ENCODE data around the gene CFAP70.
A peak's percentile ranks its signal among the peaks of the same experiment; 100 is the strongest.

Gene CFAP70

GRCh38 chr10:73246646-73247508, 111.8 kb downstream of the CFAP70 start, which contains the start of gene DNAJC9:
TSS of gene DNAJC9 (minus strand) at chr10:73247255. CDS start at chr10:73247189, 66 bp downstream.
- peak within 1 kb of the TSS; percentile 75 for H3K4me3 ChIP-seq (ENCODE audit: insufficient read depth, low read depth, low read length, poor library complexity, severe bottlenecking)
- peaks cover 20% of the 10 kb centered on the region for H3K36me3 ChIP-seq (ENCODE audit: control insufficient read depth, insufficient read depth, low read length)
- peak; percentile 92 to 95 (median 92) for DNase-seq
- peaks cover 12% of the 10 kb centered on the region for H3K4me1 ChIP-seq (ENCODE audit: control insufficient read depth, insufficient read depth, low read length, poor library complexity, severe bottlenecking)
- no peaks in the 10 kb centered on the region for H3K9me3 ChIP-seq (ENCODE audit: control insufficient read depth, low read length)
- H3K27ac ChIP-seq (ENCODE audit: insufficient read depth, low read length, poor library complexity, severe bottlenecking) = peak within 1 kb of the TSS; percentile 81
- H3K27me3 ChIP-seq (replicated peaks; ENCODE audit: control insufficient read depth, insufficient read depth, low read length, poor library complexity, severe bottlenecking) = no peaks in the 10 kb centered on the region

GRCh38 chr10:73246322-73246645, 112.4 kb downstream of the CFAP70 start:
- peaks cover 21% of the 10 kb centered on the region for H3K36me3 ChIP-seq (ENCODE audit: control insufficient read depth, insufficient read depth, low read length)
- no peak for DNase-seq

GRCh38 chr10:73244866-73245477, 113.7 kb downstream of the CFAP70 start:
- Histone ChIP-seq H3K36me3 (ENCODE audit: control insufficient read depth, insufficient read depth, low read length) (peaks cover 27% of the 10 kb centered on the region), H3K4me1 (ENCODE audit: control insufficient read depth, insufficient read depth, low read length, poor library complexity, severe bottlenecking) (peaks cover 4% of the 10 kb centered on the region), H3K9me3 (ENCODE audit: control insufficient read depth, low read length) (no peaks in the 10 kb centered on the region), H3K27ac (ENCODE audit: insufficient read depth, low read length, poor library complexity, severe bottlenecking) (no peak overlapping the region), H3K27me3 (replicated peaks; ENCODE audit: control insufficient read depth, insufficient read depth, low read length, poor library complexity, severe bottlenecking) (no peaks in the 10 kb centered on the region), H3K4me3 (ENCODE audit: insufficient read depth, low read depth, low read length, poor library complexity, severe bottlenecking) (no peak overlapping the region)
- no peak for DNase-seq

More at GRCh38 chr10:73246322-73246645, 112.4 kb downstream of the CFAP70 start:
- peak overlapping the region; percentile 75 for H3K4me3 ChIP-seq (ENCODE audit: insufficient read depth, low read depth, low read length, poor library complexity, severe bottlenecking)
- H3K4me1 ChIP-seq (ENCODE audit: control insufficient read depth, insufficient read depth, low read length, poor library complexity, severe bottlenecking) = peaks cover 6% of the 10 kb centered on the region
- H3K27me3 ChIP-seq (replicated peaks; ENCODE audit: control insufficient read depth, insufficient read depth, low read length, poor library complexity, severe bottlenecking) = no peaks in the 10 kb centered on the region
- H3K9me3 ChIP-seq (ENCODE audit: control insufficient read depth, low read length) = no peaks in the 10 kb centered on the region
- H3K27ac ChIP-seq (ENCODE audit: insufficient read depth, low read length, poor library complexity, severe bottlenecking) = peak overlapping the region; percentile 81

- Histone ChIP-seq H3K4me3 (ENCODE audit: insufficient read depth, low read depth, low read length, poor library complexity, severe bottlenecking) (no peak overlapping the region), H3K4me1 (ENCODE audit: control insufficient read depth, insufficient read depth, low read length, poor library complexity, severe bottlenecking) (peaks cover 4% of the 10 kb centered on the region), H3K27me3 (replicated peaks; ENCODE audit: control insufficient read depth, insufficient read depth, low read length, poor library complexity, severe bottlenecking) (no peaks in the 10 kb centered on the region), H3K9me3 (ENCODE audit: control insufficient read depth, low read length) (no peaks in the 10 kb centered on the region), H3K27ac (ENCODE audit: insufficient read depth, low read length, poor library complexity, severe bottlenecking) (no peak overlapping the region), H3K36me3 (ENCODE audit: control insufficient read depth, insufficient read depth, low read length) (peaks cover 42% of the 10 kb centered on the region)
- no peak for DNase-seq
Measured at GRCh38 chr10:73239908-73240307, 118.8 kb downstream of the CFAP70 start.

GRCh38 chr10:73238990-73239566, 119.6 kb downstream of the CFAP70 start:
- no peaks in the 10 kb centered on the region for H3K9me3 ChIP-seq (ENCODE audit: control insufficient read depth, low read length)
- DNase-seq = no peak
- no peak overlapping the region for H3K27ac ChIP-seq (ENCODE audit: insufficient read depth, low read length, poor library complexity, severe bottlenecking)
- peaks cover 4% of the 10 kb centered on the region for H3K4me1 ChIP-seq (ENCODE audit: control insufficient read depth, insufficient read depth, low read length, poor library complexity, severe bottlenecking)
- H3K4me3 ChIP-seq (ENCODE audit: insufficient read depth, low read depth, low read length, poor library complexity, severe bottlenecking) = no peak overlapping the region
- no peaks in the 10 kb centered on the region for H3K27me3 ChIP-seq (replicated peaks; ENCODE audit: control insufficient read depth, insufficient read depth, low read length, poor library complexity, severe bottlenecking)
- peaks cover 42% of the 10 kb centered on the region for H3K36me3 ChIP-seq (ENCODE audit: control insufficient read depth, insufficient read depth, low read length)

GRCh38 chr10:73234695-73235094, 124.0 kb downstream of the CFAP70 start:
- no peak for DNase-seq
- Histone ChIP-seq H3K27ac (ENCODE audit: insufficient read depth, low read length, poor library complexity, severe bottlenecking) (no peak overlapping the region), H3K4me3 (ENCODE audit: insufficient read depth, low read depth, low read length, poor library complexity, severe bottlenecking) (no peak overlapping the region), H3K9me3 (ENCODE audit: control insufficient read depth, low read length) (no peaks in the 10 kb centered on the region), H3K36me3 (ENCODE audit: control insufficient read depth, insufficient read depth, low read length) (peaks cover 20% of the 10 kb centered on the region), H3K27me3 (replicated peaks; ENCODE audit: control insufficient read depth, insufficient read depth, low read length, poor library complexity, severe bottlenecking) (no peaks in the 10 kb centered on the region), H3K4me1 (ENCODE audit: control insufficient read depth, insufficient read depth, low read length, poor library complexity, severe bottlenecking) (peaks cover 4% of the 10 kb centered on the region)

- H3K4me3 ChIP-seq (ENCODE audit: insufficient read depth, low read depth, low read length, poor library complexity, severe bottlenecking) = no peak overlapping the region
- H3K4me1 ChIP-seq (ENCODE audit: control insufficient read depth, insufficient read depth, low read length, poor library complexity, severe bottlenecking) = peaks cover 4% of the 10 kb centered on the region
- H3K36me3 ChIP-seq (ENCODE audit: control insufficient read depth, insufficient read depth, low read length) = peaks cover 15% of the 10 kb centered on the region
- no peaks in the 10 kb centered on the region for H3K9me3 ChIP-seq (ENCODE audit: control insufficient read depth, low read length)
- H3K27me3 ChIP-seq (replicated peaks; ENCODE audit: control insufficient read depth, insufficient read depth, low read length, poor library complexity, severe bottlenecking) = no peaks in the 10 kb centered on the region
- no peak for DNase-seq
- no peak overlapping the region for H3K27ac ChIP-seq (ENCODE audit: insufficient read depth, low read length, poor library complexity, severe bottlenecking)
Measured at GRCh38 chr10:73233883-73234282, 124.8 kb downstream of the CFAP70 start.

- H3K27ac ChIP-seq (ENCODE audit: insufficient read depth, low read length, poor library complexity, severe bottlenecking) = no peak overlapping the region
- H3K4me1 ChIP-seq (ENCODE audit: control insufficient read depth, insufficient read depth, low read length, poor library complexity, severe bottlenecking) = no peaks in the 10 kb centered on the region
- H3K4me3 ChIP-seq (ENCODE audit: insufficient read depth, low read depth, low read length, poor library complexity, severe bottlenecking) = no peak overlapping the region
- peaks cover 15% of the 10 kb centered on the region for H3K36me3 ChIP-seq (ENCODE audit: control insufficient read depth, insufficient read depth, low read length)
- H3K9me3 ChIP-seq (ENCODE audit: control insufficient read depth, low read length) = no peaks in the 10 kb centered on the region
- H3K27me3 ChIP-seq (replicated peaks; ENCODE audit: control insufficient read depth, insufficient read depth, low read length, poor library complexity, severe bottlenecking) = no peaks in the 10 kb centered on the region
- no peak for DNase-seq
Measured at GRCh38 chr10:73232887-73233286, 125.8 kb downstream of the CFAP70 start.

- Histone ChIP-seq H3K9me3 (ENCODE audit: control insufficient read depth, low read length) (no peaks in the 10 kb centered on the region), H3K36me3 (ENCODE audit: control insufficient read depth, insufficient read depth, low read length) (peaks cover 5% of the 10 kb centered on the region), H3K4me1 (ENCODE audit: control insufficient read depth, insufficient read depth, low read length, poor library complexity, severe bottlenecking) (no peaks in the 10 kb centered on the region), H3K27ac (ENCODE audit: insufficient read depth, low read length, poor library complexity, severe bottlenecking) (no peak overlapping the region), H3K27me3 (replicated peaks; ENCODE audit: control insufficient read depth, insufficient read depth, low read length, poor library complexity, severe bottlenecking) (no peaks in the 10 kb centered on the region), H3K4me3 (ENCODE audit: insufficient read depth, low read depth, low read length, poor library complexity, severe bottlenecking) (no peak overlapping the region)
- no peak for DNase-seq
Measured at GRCh38 chr10:73229567-73229966, 129.1 kb downstream of the CFAP70 start.

GRCh38 chr10:73228247-73228646, 130.4 kb downstream of the CFAP70 start:
- Histone ChIP-seq H3K27ac (ENCODE audit: insufficient read depth, low read length, poor library complexity, severe bottlenecking) (no peak overlapping the region), H3K4me1 (ENCODE audit: control insufficient read depth, insufficient read depth, low read length, poor library complexity, severe bottlenecking) (no peaks in the 10 kb centered on the region), H3K9me3 (ENCODE audit: control insufficient read depth, low read length) (no peaks in the 10 kb centered on the region), H3K36me3 (ENCODE audit: control insufficient read depth, insufficient read depth, low read length) (peaks cover 5% of the 10 kb centered on the region), H3K4me3 (ENCODE audit: insufficient read depth, low read depth, low read length, poor library complexity, severe bottlenecking) (no peak overlapping the region), H3K27me3 (replicated peaks; ENCODE audit: control insufficient read depth, insufficient read depth, low read length, poor library complexity, severe bottlenecking) (no peaks in the 10 kb centered on the region)
- no peak for DNase-seq
